ENCODE measurements around the gene GNPTG.

GRCh38 chr16:1330931-1331711 lies 20.6 kb upstream of the GNPTG start:
- TF ChIP-seq CTCF (IDR thresholded peaks at IDR 0.05; ENCODE audit: low read depth, low read length) (no peak), EZH2phosphoT487 (IDR thresholded peaks at IDR 0.05; ENCODE audit: low read depth) (no peak)

Measured in OCI-LY3 (cell line).